Trophoblast cell (in vitro differentiated cells and primary cell): ENCODE data around the gene MICU1.
A peak's percentile ranks its signal among the peaks of the same experiment; 100 is the strongest.
"Not testable (repeated sequence)": the region's sequence is repeated elsewhere in the genome, so short reads cannot be mapped to it uniquely, and the experiment has no call there.

Experiments used
- DNase-seq, 2 donors: peaks; one replicate each; pipeline ENCODE4 v3.0.0-alpha.2; 2016
- H2AFZ ChIP-seq: 2 replicates; pipeline ENCODE4 v1.6.1; 2013; ENCODE audit warnings: low read length, moderate library complexity, mild to moderate bottlenecking; ENCODE audit not compliant: insufficient read depth, poor library complexity
- H2AK5ac ChIP-seq: 2 replicates; pipeline ENCODE4 v1.6.1; 2013; ENCODE audit warnings: mild to moderate bottlenecking, low read length
- H2BK120ac ChIP-seq: 2 replicates; pipeline ENCODE4 v1.6.1; 2013; ENCODE audit warnings: low read length, mild to moderate bottlenecking, moderate library complexity; ENCODE audit not compliant: insufficient read depth, poor library complexity
- H2BK12ac ChIP-seq: 2 replicates; pipeline ENCODE4 v1.6.1; 2013; ENCODE audit warnings: mild to moderate bottlenecking, low read length, moderate library complexity
- H2BK5ac ChIP-seq: 2 replicates; pipeline ENCODE4 v1.6.1; 2013; ENCODE audit warnings: low read length, low read depth, moderate library complexity, mild to moderate bottlenecking; ENCODE audit not compliant: poor library complexity
- H3K14ac ChIP-seq: 2 replicates; pipeline ENCODE4 v1.6.1; 2013; ENCODE audit warnings: mild to moderate bottlenecking, low read length
- H3K18ac ChIP-seq: 2 replicates; pipeline ENCODE4 v1.6.1; 2013; ENCODE audit warnings: mild to moderate bottlenecking, low read length
- H3K23ac ChIP-seq: 2 replicates; pipeline ENCODE4 v1.6.1; 2013; ENCODE audit warnings: low read length
- H3K27ac ChIP-seq: 2 replicates; pipeline ENCODE4 v1.5.1; 2013; ENCODE audit warnings: low read depth, mild to moderate bottlenecking, inconsistent platforms, low read length, moderate library complexity
- H3K27me3 ChIP-seq: 2 replicates; pipeline ENCODE4 v1.6.1; 2013; ENCODE audit warnings: inconsistent platforms, mild to moderate bottlenecking, low read length, moderate library complexity; ENCODE audit not compliant: insufficient read depth
- H3K36me3 ChIP-seq, 2 experiments: 1 replicate in 1 of 2; 2 replicates in 1 of 2; pipeline ENCODE4 v1.6.1; 2013; ENCODE audit warnings: low read length in 2 of 2, mild to moderate bottlenecking in 2 of 2, moderate library complexity in 1 of 2; ENCODE audit not compliant: insufficient read depth in 2 of 2, control insufficient read depth in 1 of 2
- H3K4ac ChIP-seq: 2 replicates; pipeline ENCODE4 v1.6.1; 2013; ENCODE audit warnings: low read depth, mild to moderate bottlenecking, low read length, moderate library complexity
- H3K4me1 ChIP-seq, 2 experiments: 1 replicate in 1 of 2; 2 replicates in 1 of 2; pipeline ENCODE4 v1.6.1; 2013; ENCODE audit warnings: low read length in 2 of 2, mild to moderate bottlenecking in 2 of 2, moderate library complexity in 1 of 2; ENCODE audit not compliant: insufficient read depth in 2 of 2, control insufficient read depth in 1 of 2
- H3K4me2 ChIP-seq: 2 replicates; pipeline ENCODE4 v1.6.1; 2013; ENCODE audit warnings: inconsistent platforms, mild to moderate bottlenecking, low read length, moderate library complexity
- H3K4me3 ChIP-seq: 2 replicates; pipeline ENCODE4 v1.5.1; 2013; ENCODE audit warnings: mild to moderate bottlenecking, low read depth, low read length, inconsistent platforms
- H3K79me1 ChIP-seq: one replicate; pipeline ENCODE4 v1.6.1; 2013; ENCODE audit warnings: low read length
- H3K79me2 ChIP-seq: 2 replicates; pipeline ENCODE4 v1.6.1; 2013; ENCODE audit warnings: low read length, mild to moderate bottlenecking; ENCODE audit not compliant: control insufficient read depth, insufficient read depth, poor library complexity
- H3K9ac ChIP-seq: 2 replicates; pipeline ENCODE4 v1.6.1; 2013; ENCODE audit warnings: mild to moderate bottlenecking, low read length
- H3K9me3 ChIP-seq: 2 replicates; pipeline ENCODE4 v1.6.1; 2013; ENCODE audit warnings: low read depth, mild to moderate bottlenecking, control low read depth, inconsistent platforms, low read length; ENCODE audit not compliant: insufficient read depth
- H4K12ac ChIP-seq: 2 replicates; pipeline ENCODE4 v1.6.1; 2013; ENCODE audit warnings: low read depth, mild to moderate bottlenecking, low read length, moderate library complexity
- H4K8ac ChIP-seq: 2 replicates; pipeline ENCODE4 v1.6.1; 2013; ENCODE audit warnings: low read depth, mild to moderate bottlenecking, low read length, moderate library complexity
- H4K91ac ChIP-seq: one replicate; pipeline ENCODE4 v1.6.1; 2013; ENCODE audit warnings: low read depth, mild to moderate bottlenecking, low read length, moderate library complexity
- WGBS: extraction: QIAGEN DNeasy Blood & Tissue Kit; methylation state at CpG from one replicate; pipeline ENCODE4 v1.1.7; 2013; ENCODE audit warnings: missing lambda C conversion rate; ENCODE audit not compliant: insufficient read length, insufficient coverage; ENCODE audit errors: extremely low coverage; 5-methylcytosine and 5-hydroxymethylcytosine counted together

The MICU1 gene

GRCh38 chr10:72325243-72326175 lies 300.4 kb downstream of the MICU1 start:
- Histone ChIP-seq H3K14ac (peak overlapping the region; percentile 62), H4K8ac (peak overlapping the region; percentile 23), H2BK120ac (peak overlapping the region; percentile 23), H2AK5ac (peak overlapping the region; percentile 51), H2BK5ac (peak overlapping the region; percentile 65), H3K27ac (peak overlapping the region; percentile 36), H3K4me1 (peaks cover 40 to 48% of the 10 kb centered on the region in 2 experiments), H4K91ac (peak overlapping the region; percentile 87), H3K18ac (peak overlapping the region; percentile 3), H2BK12ac (peak overlapping the region; percentile 55), H3K4ac (peak overlapping the region; percentile 24), H3K79me2 (peaks cover 13% of the 10 kb centered on the region), H3K79me1 (peaks cover 43% of the 10 kb centered on the region)
- no CpG with 5 or more reads among the region's 49 CpGs for WGBS
- H3K27me3 ChIP-seq, H3K36me3 ChIP-seq, H3K23ac ChIP-seq, H4K12ac ChIP-seq, H3K4me3 ChIP-seq, H3K9me3 ChIP-seq, H3K4me2 ChIP-seq, H3K9ac ChIP-seq, DNase-seq, H2AFZ ChIP-seq: not testable (repeated sequence)

- DNase-seq = no peak
- H2AFZ ChIP-seq = no peak overlapping the region
- no peak overlapping the region for H3K4me2 ChIP-seq
- peak overlapping the region; percentile 99 for H2BK12ac ChIP-seq
- H2BK120ac ChIP-seq = peak overlapping the region; percentile 99
- H3K36me3 ChIP-seq = no peaks in the 10 kb centered on the region
- H2BK5ac ChIP-seq = peak overlapping the region; percentile 96
- peaks cover 53 to 59% of the 10 kb centered on the region in 2 experiments for H3K4me1 ChIP-seq
- H3K27ac ChIP-seq = no peak overlapping the region
- H4K91ac ChIP-seq = peak overlapping the region; percentile 98
- no CpG with 5 or more reads among the region's 12 CpGs for WGBS
- peak overlapping the region; percentile 99 for H2AK5ac ChIP-seq
- H3K4me3 ChIP-seq = no peak overlapping the region
- H3K27me3 ChIP-seq = no peaks in the 10 kb centered on the region
- H4K12ac ChIP-seq = no peak overlapping the region
- H3K79me1 ChIP-seq = peaks cover 56% of the 10 kb centered on the region
- peak overlapping the region; percentile 96 for H3K14ac ChIP-seq
- H3K9ac ChIP-seq = no peak overlapping the region
- H3K4ac ChIP-seq = peak overlapping the region; percentile 86
- no peak overlapping the region for H3K23ac ChIP-seq
- H3K9me3 ChIP-seq = no peaks in the 10 kb centered on the region
- H3K18ac ChIP-seq = peak overlapping the region; percentile 76
- peaks cover 16% of the 10 kb centered on the region for H3K79me2 ChIP-seq
- peak overlapping the region; percentile 82 for H4K8ac ChIP-seq
These were observed 302.1 kb downstream of the MICU1 start for GRCh38 chr10:72323771-72324191.

GRCh38 chr10:72323108-72323749 lies 302.6 kb downstream of the MICU1 start:
- peak overlapping the region; percentile 5 for H3K4me3 ChIP-seq
- H4K8ac ChIP-seq = peak overlapping the region; percentile 82
- H3K9me3 ChIP-seq = no peaks in the 10 kb centered on the region
- no peaks in the 10 kb centered on the region for H3K27me3 ChIP-seq
- H2BK12ac ChIP-seq = peak overlapping the region; percentile 99
- H4K12ac ChIP-seq = peak overlapping the region; percentile 21
- H4K91ac ChIP-seq = peak overlapping the region; percentile 98
- peaks cover 61% of the 10 kb centered on the region for H3K79me1 ChIP-seq
- no CpG with 5 or more reads among the region's 10 CpGs for WGBS
- H3K79me2 ChIP-seq = peaks cover 16% of the 10 kb centered on the region
- H3K18ac ChIP-seq = peak overlapping the region; percentile 76
- peak; percentile 85 to 94 for DNase-seq
- H3K23ac ChIP-seq = no peak overlapping the region
- no peak overlapping the region for H3K4me2 ChIP-seq
- H3K14ac ChIP-seq = peak overlapping the region; percentile 96
- peak overlapping the region; percentile 96 for H3K27ac ChIP-seq
- H2AK5ac ChIP-seq = peak overlapping the region; percentile 99
- no peak overlapping the region for H3K9ac ChIP-seq
- no peaks in the 10 kb centered on the region for H3K36me3 ChIP-seq
- peak overlapping the region; percentile 96 for H2BK5ac ChIP-seq
- H3K4me1 ChIP-seq = peaks cover 55 to 60% of the 10 kb centered on the region in 2 experiments
- peak overlapping the region; percentile 99 for H2BK120ac ChIP-seq
- peak overlapping the region; percentile 58 for H2AFZ ChIP-seq
- peak overlapping the region; percentile 86 for H3K4ac ChIP-seq

GRCh38 chr10:72322280-72323058 lies 303.4 kb downstream of the MICU1 start:
- no CpG with 5 or more reads among the region's 16 CpGs for WGBS
- peak overlapping the region; percentile 86 for H3K4ac ChIP-seq
- H3K79me1 ChIP-seq = peaks cover 60% of the 10 kb centered on the region
- DNase-seq = peak; percentile 34 to 53
- H4K12ac ChIP-seq = peak overlapping the region; percentile 51
- peak overlapping the region; percentile 58 for H2AFZ ChIP-seq
- peak overlapping the region; percentile 99 for H2AK5ac ChIP-seq
- H3K79me2 ChIP-seq = peaks cover 16% of the 10 kb centered on the region
- H3K9me3 ChIP-seq = no peaks in the 10 kb centered on the region
- H3K27me3 ChIP-seq = no peaks in the 10 kb centered on the region
- H3K4me3 ChIP-seq = no peak overlapping the region
- no peaks in the 10 kb centered on the region for H3K36me3 ChIP-seq
- peaks cover 55 to 57% of the 10 kb centered on the region in 2 experiments for H3K4me1 ChIP-seq
- H2BK5ac ChIP-seq = peak overlapping the region; percentile 96
- peak overlapping the region; percentile 94 for H3K18ac ChIP-seq
- peak overlapping the region; percentile 99 for H2BK12ac ChIP-seq
- no peak overlapping the region for H3K23ac ChIP-seq
- H4K91ac ChIP-seq = peak overlapping the region; percentile 98
- H2BK120ac ChIP-seq = peak overlapping the region; percentile 99
- H4K8ac ChIP-seq = peak overlapping the region; percentile 86
- H3K27ac ChIP-seq = peak overlapping the region; percentile 96
- H3K9ac ChIP-seq = no peak overlapping the region
- H3K4me2 ChIP-seq = no peak overlapping the region
- peak overlapping the region; percentile 96 for H3K14ac ChIP-seq
